Measurements from ENCODE around the gene FAP. TPM values are rescaled to one million over a fixed set of nuclear protein-coding genes. Genes with fewer than 3 reads are reported as not detected.

FAP gene
- total and polyA plus RNA-seq, 2 of the 4 experiments (the other 2 are of a cell fraction) = 71.0 to 95.0 TPM

DNA sequence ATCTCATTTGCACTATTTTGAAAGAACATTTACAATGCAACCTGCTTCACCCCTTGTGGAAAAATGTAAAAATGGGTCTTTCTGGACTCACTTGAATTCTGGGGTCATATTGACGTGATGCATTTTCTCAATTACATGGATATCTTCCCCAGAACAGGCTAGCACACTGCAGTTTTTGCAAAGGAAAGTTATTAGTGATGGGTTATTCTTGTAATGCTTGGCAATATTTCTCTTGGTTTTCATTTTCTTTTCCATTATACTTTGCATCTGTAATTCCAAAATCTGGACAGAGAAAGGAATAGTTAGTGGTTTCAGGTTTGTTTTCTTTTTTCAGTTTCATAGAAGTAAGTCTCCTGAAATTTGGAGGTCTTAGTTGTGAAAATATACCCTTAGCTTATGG, 24.8 kb upstream of the FAP start:
- Histone ChIP-seq H4K5ac (ENCODE audit: low read depth, low read length) (no peak overlapping the region), H2AK5ac (ENCODE audit: low read depth, low read length) (no peak overlapping the region), H3K56ac (ENCODE audit: extremely low read depth, insufficient read depth, low read length) (no peak overlapping the region), H4K91ac (ENCODE audit: insufficient read depth, low read depth, low read length) (no peak overlapping the region), H3K79me1 (ENCODE audit: low read depth in 1 of 2, low read length in 2 of 2) (no peaks in the 10 kb centered on the region), H3K4me3 (ENCODE audit: insufficient read depth, low read depth, low read length) (no peak overlapping the region), H3K36me3 (ENCODE audit: control insufficient read depth, insufficient read depth, low read length) (no peaks in the 10 kb centered on the region), H3K4me2 (ENCODE audit: low read depth, low read length) (no peak overlapping the region), H3K27me3 (ENCODE audit: control insufficient read depth, insufficient read depth, low read length) (no peaks in the 10 kb centered on the region), H3K4ac (ENCODE audit: low read depth, low read length) (no peak overlapping the region), H2AFZ (replicated peaks; ENCODE audit: low read length, poor library complexity) (no peak overlapping the region), H3K27ac (ENCODE audit: insufficient read depth, low read length) (no peak overlapping the region), H3K23ac (ENCODE audit: low read depth, low read length) (no peak overlapping the region), H2BK15ac (ENCODE audit: low read depth, low read length) (no peak overlapping the region), H3K9me3 (ENCODE audit: control insufficient read depth, insufficient read depth, low read length) (no peaks in the 10 kb centered on the region), H2BK20ac (ENCODE audit: low read depth, low read length) (no peak overlapping the region), H3K4me1 (ENCODE audit: control insufficient read depth, insufficient read depth, low read length) (no peaks in the 10 kb centered on the region), H2BK120ac (ENCODE audit: low read depth, low read length) (no peak overlapping the region), H2BK5ac (ENCODE audit: low read depth, low read length, poor library complexity, severe bottlenecking) (no peak overlapping the region), H3K9ac (ENCODE audit: low read depth, low read length) (no peak overlapping the region), H3K9me1 (ENCODE audit: insufficient read depth, low read length) (no peaks in the 10 kb centered on the region), H3K14ac (replicated peaks; ENCODE audit: low read depth, low read length) (no peak overlapping the region), H4K8ac (ENCODE audit: low read depth in 2 of 2, low read length in 2 of 2) (no peak overlapping the region), H2AK9ac (replicated peaks; ENCODE audit: low read depth, low read length, poor library complexity) (no peak overlapping the region), H4K20me1 (ENCODE audit: insufficient read depth, low read length) (no peaks in the 10 kb centered on the region), H3K18ac (ENCODE audit: low read depth, low read length) (no peak overlapping the region)
- ChIA-PET CTCF (interaction anchor here (0.6 kb wide), 1 partner anchor 32 kb away, joined by 3 read pairs; no protein-coding TSS in a partner anchor), POLR2A (ENCODE audit: unreplicated experiment) (no interaction called here)
- no peak for DNase-seq
- TF ChIP-seq RCOR1 (IDR thresholded peaks at IDR 0.05; ENCODE audit: insufficient replicate concordance, low read length) (no peak), BHLHE40 (IDR thresholded peaks at IDR 0.05; ENCODE audit: low read depth, low read length) (no peak), CEBPB (IDR thresholded peaks at IDR 0.05; ENCODE audit: low read depth, low read length) (no peak), RFX5 (IDR thresholded peaks at IDR 0.05; ENCODE audit: low read depth, low read length) (no peak), CHD1 (IDR thresholded peaks at IDR 0.05; ENCODE audit: low read depth, low read length) (no peak), POLR2A (IDR thresholded peaks at IDR 0.05; ENCODE audit: low read depth, low read length) (no peak), RAD21 (IDR thresholded peaks at IDR 0.05; ENCODE audit: low read length) (no peak), ELK1 (IDR thresholded peaks at IDR 0.05; ENCODE audit: borderline replicate concordance, low read depth, low read length) (no peak), MXI1 (IDR thresholded peaks at IDR 0.05; ENCODE audit: borderline replicate concordance, low read depth, low read length) (no peak), NFE2L2 (IDR thresholded peaks at IDR 0.05; ENCODE audit: low read depth, low read length) (no peak), USF2 (IDR thresholded peaks at IDR 0.05; ENCODE audit: low read depth, low read length) (no peak), FOS (IDR thresholded peaks at IDR 0.05; ENCODE audit: low read depth, low read length) (no peak), MAFK (IDR thresholded peaks at IDR 0.05; ENCODE audit: low read depth, low read length) (no peak)
- TF ChIP-seq, protein P1, sequence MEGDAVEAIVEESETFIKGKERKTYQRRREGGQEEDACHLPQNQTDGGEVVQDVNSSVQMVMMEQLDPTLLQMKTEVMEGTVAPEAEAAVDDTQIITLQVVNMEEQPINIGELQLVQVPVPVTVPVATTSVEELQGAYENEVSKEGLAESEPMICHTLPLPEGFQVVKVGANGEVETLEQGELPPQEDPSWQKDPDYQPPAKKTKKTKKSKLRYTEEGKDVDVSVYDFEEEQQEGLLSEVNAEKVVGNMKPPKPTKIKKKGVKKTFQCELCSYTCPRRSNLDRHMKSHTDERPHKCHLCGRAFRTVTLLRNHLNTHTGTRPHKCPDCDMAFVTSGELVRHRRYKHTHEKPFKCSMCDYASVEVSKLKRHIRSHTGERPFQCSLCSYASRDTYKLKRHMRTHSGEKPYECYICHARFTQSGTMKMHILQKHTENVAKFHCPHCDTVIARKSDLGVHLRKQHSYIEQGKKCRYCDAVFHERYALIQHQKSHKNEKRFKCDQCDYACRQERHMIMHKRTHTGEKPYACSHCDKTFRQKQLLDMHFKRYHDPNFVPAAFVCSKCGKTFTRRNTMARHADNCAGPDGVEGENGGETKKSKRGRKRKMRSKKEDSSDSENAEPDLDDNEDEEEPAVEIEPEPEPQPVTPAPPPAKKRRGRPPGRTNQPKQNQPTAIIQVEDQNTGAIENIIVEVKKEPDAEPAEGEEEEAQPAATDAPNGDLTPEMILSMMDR (conservative IDR thresholded peaks at IDR 0.05; ENCODE audit: low read depth, low read length) = no peak
- ATAC-seq (ENCODE audit: low read depth) = no peak
- WGBS, 2 experiments (ENCODE audit: extremely low coverage in 2 of 2, insufficient read length in 1 of 2) = no CpG with 5 or more reads among the region's 1 CpG
- in situ Hi-C loops (cut with MboI; ENCODE audit: low sequenced_read_pairs) (no loop called here), dilution Hi-C loops (cut with HindIII; ENCODE audit: low sequenced_read_pairs, unreplicated experiment) (no loop called here), intact Hi-C loops (cut with micrococcal nuclease) (no loop called here)
- no TSS peak for BruUV-seq (replicated peaks)

Data from IMR-90 (cell line).